Thyroid gland (tissue), 4 donors: Measurements from ENCODE around the gene IL6R. TPM values are rescaled to one million over a fixed set of nuclear protein-coding genes. Genes with fewer than 3 reads are reported as not detected.
A peak's percentile ranks its signal among the peaks of the same experiment; 100 is the strongest.

ENCODE experiments used
- DNase-seq, 2 donors: peaks; one replicate each; pipeline ENCODE4 v3.0.0-alpha.2; 2019
- H3K27ac ChIP-seq, 3 donors: fragments of 200-600 bp; sonication (generic); 1 replicate in 2 of 3; 2 replicates in 1 of 3; pipeline ENCODE4 v1.5.1; 2016 to 2019; ENCODE audit warnings: mild to moderate bottlenecking in 1 of 3, moderate library complexity in 1 of 3
- H3K27me3 ChIP-seq: fragments of 200-600 bp; sonication (generic); one replicate; pipeline ENCODE4 v1.5.1; 2019
- H3K36me3 ChIP-seq, 2 donors: fragments of 200-600 bp; sonication (generic); one replicate each; pipeline ENCODE4 v1.5.1; 2016 to 2019
- H3K4me1 ChIP-seq, 2 donors: fragments of 200-600 bp; sonication (generic); one replicate each; pipeline ENCODE4 v1.5.1; 2017 to 2019
- H3K4me3 ChIP-seq, 3 donors: fragments of 200-600 bp; sonication (generic); replicated peaks in 1 of 3; 1 replicate in 2 of 3; 2 replicates in 1 of 3; pipeline ENCODE4 v1.5.1; 2016; ENCODE audit warnings: mild to moderate bottlenecking in 1 of 3
- H3K9me3 ChIP-seq: fragments of 200-600 bp; sonication (generic); one replicate; pipeline ENCODE4 v1.5.1; 2017
- CTCF ChIP-seq, 6 experiments: fragments of 200-600 bp in 3 of 6; fragments of 450-650 bp in 3 of 6; sonication (generic) in 3 of 6; IDR thresholded peaks; one replicate each; pipeline ENCODE4 v1.5.1; 2016 to 2019; ENCODE audit warnings: antibody characterized with exemption in 6 of 6, mild to moderate bottlenecking in 2 of 6, inconsistent platforms in 1 of 6, moderate library complexity in 1 of 6
- POLR2A ChIP-seq, 2 donors: fragments of 450-650 bp; IDR thresholded peaks; one replicate each; pipeline ENCODE4 v1.6.1; 2017; ENCODE audit warnings: antibody characterized with exemption in 2 of 2, mild to moderate bottlenecking in 2 of 2, moderate library complexity in 1 of 2
- WGBS, 2 donors: methylation state at CpG; one replicate each; pipeline ENCODE4 v1.1.5; 2017; 5-methylcytosine and 5-hydroxymethylcytosine counted together
- intact Hi-C: fragments of 100-400 bp; cut with DNase I; formaldehyde crosslinking; loops from one replicate; pipeline ENCODE4 v1.15.1; 2023
- total RNA-seq, 4 donors: library from RNA; depleted of rRNA; stranded (reverse); fragments of >200 nt; gene quantifications; one replicate each; pipeline ENCODE4 v1.2.3, GENCODE V29; 2016

The IL6R gene
- total RNA-seq, 4 donors from 2014 or later, result 4.4 to 15.3 (median 7.4) TPM

- Histone ChIP-seq H3K36me3 (peaks cover 2 to 14% of the 10 kb centered on the region in 2 donors), H3K27ac (no peak overlapping the region), H3K4me3 (no peak overlapping the region), H3K4me1 (no peaks in the 10 kb centered on the region), H3K27me3 (no peaks in the 10 kb centered on the region), H3K9me3 (no peaks in the 10 kb centered on the region)
- 87 to 90% methylated on average over 5 of the region's 5 CpGs for WGBS, 2 donors
- TF ChIP-seq POLR2A (IDR thresholded peaks at IDR 0.05) (no peak), CTCF (IDR thresholded peaks at IDR 0.05) (no peak)
- intact Hi-C loops, result no loop called here
- no peak for DNase-seq
These were observed 49.4 kb downstream of the IL6R start for GRCh38 chr1:154454386-154455120.

GRCh38 chr1:154456631-154457030 lies 51.5 kb downstream of the IL6R start:
- Histone ChIP-seq H3K27me3 (no peaks in the 10 kb centered on the region), H3K27ac (no peak overlapping the region), H3K4me1 (no peaks in the 10 kb centered on the region), H3K9me3 (no peaks in the 10 kb centered on the region), H3K4me3 (no peak overlapping the region), H3K36me3 (peaks cover 0 to 7% of the 10 kb centered on the region in 2 donors)
- 70 to 78% methylated on average over 6 of the region's 6 CpGs for WGBS, 2 donors
- TF ChIP-seq CTCF (IDR thresholded peaks at IDR 0.05), result no peak
- no peak for TF ChIP-seq POLR2A (IDR thresholded peaks at IDR 0.05)
- intact Hi-C loops, result no loop called here
- DNase-seq, result no peak

GRCh38 chr1:154459080-154459479 lies 53.9 kb downstream of the IL6R start:
- Histone ChIP-seq H3K4me3 (no peak overlapping the region), H3K36me3 (peaks cover 0 to 6% of the 10 kb centered on the region in 2 donors), H3K9me3 (no peaks in the 10 kb centered on the region), H3K4me1 (peaks cover 0 to 8% of the 10 kb centered on the region in 2 donors), H3K27me3 (no peaks in the 10 kb centered on the region), H3K27ac (no peak overlapping the region)
- intact Hi-C loops, result no loop called here
- no peak for DNase-seq
- TF ChIP-seq CTCF (IDR thresholded peaks at IDR 0.05) (no peak), POLR2A (IDR thresholded peaks at IDR 0.05) (no peak)

- H3K36me3 ChIP-seq, result no peaks in the 10 kb centered on the region
- H3K27me3 ChIP-seq, result no peaks in the 10 kb centered on the region
- intact Hi-C loops, result no loop called here
- no peak overlapping the region for H3K4me3 ChIP-seq
- peaks cover under 1 to 10% of the 10 kb centered on the region in 2 donors for H3K4me1 ChIP-seq
- no peaks in the 10 kb centered on the region for H3K9me3 ChIP-seq
- 69 to 82% methylated on average over 15 of the region's 15 CpGs for WGBS, 2 donors
- DNase-seq, result no peak
- H3K27ac ChIP-seq, result no peak overlapping the region
- TF ChIP-seq CTCF (IDR thresholded peaks at IDR 0.05), result no peak
- no peak for TF ChIP-seq POLR2A (IDR thresholded peaks at IDR 0.05)
These were observed 55.6 kb downstream of the IL6R start for GRCh38 chr1:154460695-154461260.

- no peak overlapping the region for H3K4me3 ChIP-seq
- DNase-seq, result peak in 1 of 2 donors; percentile 18
- WGBS, 2 donors, result 44 to 80% methylated on average over 4 of the region's 4 CpGs
- H3K27me3 ChIP-seq, result no peaks in the 10 kb centered on the region
- peaks cover 13 to 22% of the 10 kb centered on the region in 2 donors for H3K4me1 ChIP-seq
- H3K27ac ChIP-seq, result peak overlapping the region in 1 of 3 donors; percentile 41
- H3K9me3 ChIP-seq, result no peaks in the 10 kb centered on the region
- intact Hi-C loops, result no loop called here
- TF ChIP-seq CTCF (IDR thresholded peaks at IDR 0.05) (no peak), POLR2A (IDR thresholded peaks at IDR 0.05) (no peak)
- H3K36me3 ChIP-seq, result no peaks in the 10 kb centered on the region
These were observed 58.4 kb downstream of the IL6R start for GRCh38 chr1:154463512-154463990.
